ACHN (cell line): ENCODE data around the gene MAML3.

ENCODE experiments used
- DNase-seq: peaks from one replicate; pipeline ENCODE4 v3.0.0-alpha.2; 2015
- in situ Hi-C: cut with HindIII; loops from 2 replicates; pipeline ENCODE4 v1.10.0; 2017; ENCODE audit warnings: low sequenced_read_pairs, low pct_ligation_motif_present, low pct_unique_long_range_greater_than_20kb

Gene MAML3

DNA sequence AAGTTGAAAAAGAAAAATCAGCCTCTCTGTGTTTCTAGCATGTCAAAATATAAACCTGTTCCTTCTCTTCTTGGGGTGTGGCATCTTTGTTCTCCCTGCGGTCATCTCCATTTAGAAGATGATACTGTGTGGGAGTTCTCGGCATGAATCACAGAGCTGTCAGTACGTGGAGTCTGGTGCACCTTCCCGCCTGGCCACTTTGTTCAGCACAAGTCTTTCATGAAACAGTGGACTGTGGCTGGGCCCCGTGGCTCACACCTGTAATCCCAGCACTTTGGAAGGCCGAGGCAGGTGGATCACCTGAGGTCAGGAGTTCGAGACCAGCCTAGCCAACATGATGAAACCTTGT lies 166.5 kb downstream of the MAML3 start:
- in situ Hi-C loops: no loop called here
- DNase-seq: no peak

DNA sequence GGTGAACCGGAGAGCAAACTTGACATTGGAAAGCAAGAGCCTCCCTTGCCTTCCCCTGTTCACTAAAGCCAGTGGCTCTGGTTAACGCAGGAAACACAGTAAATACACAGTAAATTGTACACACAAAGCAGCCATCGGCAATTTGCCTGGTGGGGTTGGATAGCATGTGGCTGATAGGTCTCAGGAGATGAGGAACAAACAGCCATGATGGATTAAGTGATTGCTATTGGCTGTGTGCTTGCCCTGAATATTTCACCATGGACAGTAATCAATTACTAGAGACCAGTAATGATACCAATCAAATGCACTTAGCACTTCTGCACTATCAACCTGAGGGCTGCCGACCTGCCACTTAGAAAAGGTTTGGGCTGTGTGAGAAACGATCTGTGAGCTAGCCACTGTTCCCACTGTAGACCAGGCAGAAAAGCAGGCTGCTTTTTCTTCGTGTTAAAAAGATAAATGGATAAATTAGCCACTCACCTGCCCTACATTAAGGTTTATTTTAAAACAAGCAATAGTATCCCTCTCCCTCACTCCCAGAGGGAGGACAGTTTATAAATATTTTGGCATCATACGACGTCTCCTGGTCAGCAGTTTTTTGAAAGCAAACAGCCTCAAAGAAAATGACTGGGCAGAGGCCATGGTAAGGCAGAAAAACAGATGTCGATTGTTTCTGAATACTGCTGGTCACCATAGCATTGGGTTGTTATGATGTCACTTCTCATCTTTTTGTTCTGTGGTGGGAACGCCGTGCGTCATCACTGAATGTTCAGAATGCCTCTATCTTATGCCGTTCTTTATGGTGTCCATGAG lies 167.1 kb downstream of the MAML3 start:
- in situ Hi-C loops: no loop called here

DNA sequence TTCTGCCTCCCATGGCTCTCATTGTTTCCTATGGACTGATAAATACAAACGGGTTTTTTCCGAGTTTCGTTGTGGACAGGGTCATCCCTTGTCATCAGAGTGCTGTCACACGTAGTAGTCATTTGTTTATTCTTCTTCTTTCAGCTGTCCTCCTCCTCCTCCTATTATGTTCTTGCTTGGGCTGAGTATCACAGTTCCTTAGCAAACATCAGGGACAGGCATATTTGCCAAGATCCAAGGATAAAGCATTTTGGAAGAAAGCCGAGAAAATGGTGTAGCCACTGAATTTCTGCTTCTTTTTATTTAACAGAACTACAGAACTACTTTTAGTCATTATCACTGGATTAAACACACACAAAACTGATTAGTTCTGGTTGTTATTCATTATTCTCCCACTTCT lies 167.9 kb downstream of the MAML3 start:
- DNase-seq: no peak
- in situ Hi-C loops: no loop called here

More for the DNA sequence above, 167.1 kb downstream of the MAML3 start:
- DNase-seq: no peak

DNA sequence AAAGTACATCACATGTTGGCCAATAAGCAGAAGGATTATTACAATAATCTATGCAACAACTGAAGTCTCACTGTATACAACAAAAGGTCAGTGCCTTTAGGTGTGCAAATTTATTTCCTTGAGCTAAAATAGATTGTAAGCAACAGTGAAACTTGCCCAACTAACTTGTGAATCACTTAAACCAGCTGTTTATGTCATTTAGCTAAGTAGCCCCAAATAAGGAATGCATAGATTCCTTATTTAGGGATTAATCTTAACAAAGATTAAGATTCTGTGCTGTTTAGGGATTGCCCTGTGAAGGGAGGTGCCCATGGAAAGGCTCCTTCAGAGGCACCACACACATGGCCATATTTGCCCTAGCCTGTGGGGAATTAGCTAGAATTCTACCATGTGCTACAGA lies 168.6 kb downstream of the MAML3 start:
- in situ Hi-C loops: no loop called here
- no peak for DNase-seq

DNA sequence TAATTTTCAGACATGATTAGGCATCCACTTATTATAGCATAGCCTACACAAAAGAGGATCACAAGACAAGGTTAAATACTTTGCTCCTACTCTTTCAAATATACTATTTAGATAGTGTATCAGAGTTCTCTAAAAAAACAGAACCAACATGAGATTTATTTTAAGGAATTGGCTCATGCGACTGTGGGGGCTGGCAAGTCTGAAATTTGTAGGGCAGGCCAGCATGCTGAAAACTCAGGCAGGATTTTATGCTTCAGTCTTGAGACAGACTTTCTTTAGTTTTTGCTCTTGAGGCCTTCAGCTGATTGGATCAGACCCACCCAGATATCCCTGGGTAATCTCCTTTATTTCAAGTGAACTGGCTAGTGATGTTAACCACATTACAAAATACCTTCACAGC lies 169.5 kb downstream of the MAML3 start:
- no peak for DNase-seq
- in situ Hi-C loops: no loop called here

DNA sequence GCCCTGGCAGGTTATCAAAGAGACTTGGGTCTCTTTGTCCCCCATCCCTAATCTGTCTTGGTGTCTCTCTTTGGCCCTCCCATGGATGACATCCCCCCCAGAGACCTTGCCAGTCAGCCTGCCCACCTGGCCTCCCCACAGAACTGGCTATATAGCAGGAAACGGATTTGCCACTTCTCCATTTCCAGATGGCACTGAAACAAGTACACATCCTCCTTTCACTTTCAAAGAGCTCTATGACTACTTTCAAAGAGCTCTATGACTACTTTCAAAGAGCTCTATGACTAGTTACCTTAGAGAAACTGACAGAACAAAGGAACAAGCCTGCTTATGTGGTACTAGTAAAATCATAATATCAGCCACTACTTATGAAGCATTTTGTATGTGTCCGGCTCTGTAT lies 175.3 kb downstream of the MAML3 start:
- in situ Hi-C loops: no loop called here
- DNase-seq: no peak

DNA sequence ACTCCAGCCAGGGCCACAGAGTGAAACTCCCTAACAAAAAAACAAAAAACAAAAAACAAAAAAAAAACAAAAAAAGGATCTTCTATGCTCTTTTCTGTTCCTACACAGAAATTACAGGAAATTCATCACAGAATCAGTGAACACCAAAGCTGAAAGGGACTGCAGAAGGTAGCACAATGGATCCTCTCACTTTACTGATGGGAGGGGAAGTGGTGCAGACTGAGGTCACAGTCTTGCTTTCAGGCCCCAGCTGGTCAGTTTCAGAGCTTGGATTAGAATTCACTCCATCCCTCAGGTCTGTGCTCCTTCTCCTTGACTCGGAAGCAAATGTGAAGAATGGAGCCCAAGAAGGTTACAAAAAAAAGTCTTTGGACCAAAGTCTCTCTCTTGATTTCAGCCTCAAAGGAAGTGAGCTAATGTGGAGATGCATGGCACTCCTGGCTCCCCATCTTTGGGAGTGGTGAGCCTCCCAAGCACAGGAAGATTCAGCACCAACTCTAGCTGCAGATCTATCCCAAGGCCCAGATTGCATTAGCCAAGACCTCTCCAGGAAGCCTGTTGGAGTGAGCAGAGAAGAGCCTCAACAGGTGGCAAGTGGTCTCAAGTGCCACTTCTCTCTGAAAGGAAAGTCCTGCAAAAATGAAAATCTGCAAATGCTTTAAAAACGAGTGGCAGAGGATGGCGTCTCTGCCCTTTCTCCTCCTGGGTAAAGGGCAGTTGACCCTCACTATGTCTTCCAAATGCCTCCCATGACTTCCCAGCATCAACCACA lies 176.0 kb downstream of the MAML3 start:
- in situ Hi-C loops: no loop called here
- DNase-seq: no peak

DNA sequence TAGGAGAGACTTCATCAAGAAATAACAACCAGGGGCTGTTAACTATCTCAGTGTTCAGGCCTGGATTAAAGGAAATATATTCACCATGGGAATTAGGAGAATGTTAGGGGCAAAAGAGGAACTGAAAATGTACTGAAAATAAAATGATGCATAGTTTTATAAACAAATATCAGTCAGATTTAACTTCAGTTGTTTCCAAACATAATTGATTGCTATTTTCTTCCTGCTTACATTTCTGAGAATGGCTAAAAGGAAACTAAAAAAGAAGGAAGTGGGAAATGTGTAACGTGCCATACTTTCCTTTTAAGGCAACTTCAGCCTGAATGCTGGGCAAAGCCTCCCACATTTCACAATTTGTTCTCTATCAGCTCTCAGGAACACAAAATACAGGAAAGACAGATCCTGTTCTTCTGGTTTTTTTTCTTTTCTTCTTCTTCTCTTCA lies 178.1 kb downstream of the MAML3 start:
- in situ Hi-C loops: no loop called here
- no peak for DNase-seq

DNA sequence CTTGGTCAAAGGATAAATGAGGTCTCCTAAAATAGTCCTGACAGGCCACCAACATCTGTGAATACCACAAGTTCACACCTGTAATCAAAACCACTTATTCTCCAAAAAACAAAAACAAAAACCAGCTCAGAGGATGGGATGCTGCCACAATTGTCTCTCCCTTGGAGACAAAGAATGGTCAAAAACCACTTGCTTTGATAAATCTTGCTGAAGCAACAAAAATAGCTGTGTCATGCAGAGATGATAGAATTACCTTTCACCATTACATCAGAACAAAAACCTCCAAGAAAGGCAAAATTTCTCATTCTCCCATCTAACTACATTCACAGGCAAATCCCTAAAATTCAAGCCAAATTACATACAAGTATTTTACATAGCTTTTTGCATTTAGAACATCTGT lies 180.4 kb downstream of the MAML3 start:
- DNase-seq: no peak
- in situ Hi-C loops: no loop called here

DNA sequence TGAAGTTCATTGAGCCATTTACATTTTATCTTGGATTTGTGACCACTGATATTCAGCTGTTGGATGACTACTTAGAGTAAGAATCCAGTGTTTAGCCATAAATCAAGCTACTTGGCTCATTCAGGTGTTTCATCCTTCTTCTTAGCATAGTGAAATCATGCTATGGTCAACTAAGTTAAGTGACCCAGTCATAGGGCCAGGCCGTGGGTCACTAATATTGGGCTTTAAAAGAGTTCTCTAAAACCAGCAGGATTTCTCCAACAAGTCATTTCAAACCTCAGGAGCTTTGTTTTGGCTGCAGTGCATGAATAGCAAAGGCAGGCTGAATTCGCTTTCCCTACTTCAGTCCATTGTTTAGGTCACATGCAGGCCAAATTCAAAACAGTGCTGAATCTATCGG lies 181.0 kb downstream of the MAML3 start:
- DNase-seq: peak; percentile 72

DNA sequence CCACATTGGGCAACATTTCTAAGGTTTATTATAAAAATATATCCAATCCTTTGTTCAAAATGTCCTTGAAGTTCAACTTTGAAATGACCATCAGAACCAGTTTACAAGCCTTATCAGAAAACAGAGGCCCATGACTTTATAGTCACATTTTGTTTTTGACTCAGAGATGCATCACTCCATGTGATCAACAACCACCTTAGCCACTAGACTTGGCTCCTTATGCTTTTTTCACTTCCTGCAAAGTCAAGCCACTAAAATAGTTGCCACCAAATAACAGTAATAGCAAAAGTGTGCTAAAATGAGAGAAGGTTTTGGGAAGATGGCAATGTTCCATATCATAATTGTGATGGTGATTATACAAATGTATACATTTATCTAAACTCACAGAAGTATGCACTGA lies 181.7 kb downstream of the MAML3 start:
- in situ Hi-C loops: no loop called here
- DNase-seq: no peak

More for the DNA sequence above, 181.0 kb downstream of the MAML3 start:
- in situ Hi-C loops: no loop called here

DNA sequence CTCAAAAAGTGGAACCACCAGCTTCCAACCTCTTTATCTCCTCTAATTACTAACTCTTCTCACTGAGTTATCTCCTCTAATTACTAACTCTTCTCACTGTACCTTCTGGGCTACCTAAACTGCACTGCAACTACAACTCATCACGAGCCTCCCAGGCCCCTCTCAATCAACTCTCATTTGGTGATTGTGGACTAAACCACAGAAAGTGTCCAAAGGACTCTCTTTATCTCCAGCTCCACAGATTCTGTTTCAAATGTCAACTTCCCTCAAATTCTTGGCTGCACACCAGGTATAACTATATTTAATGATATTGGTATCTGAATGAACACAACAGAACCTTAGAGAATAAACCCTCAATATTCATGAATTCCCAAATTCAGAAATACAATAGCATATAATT lies 182.9 kb downstream of the MAML3 start:
- in situ Hi-C loops: no loop called here
- no peak for DNase-seq

DNA sequence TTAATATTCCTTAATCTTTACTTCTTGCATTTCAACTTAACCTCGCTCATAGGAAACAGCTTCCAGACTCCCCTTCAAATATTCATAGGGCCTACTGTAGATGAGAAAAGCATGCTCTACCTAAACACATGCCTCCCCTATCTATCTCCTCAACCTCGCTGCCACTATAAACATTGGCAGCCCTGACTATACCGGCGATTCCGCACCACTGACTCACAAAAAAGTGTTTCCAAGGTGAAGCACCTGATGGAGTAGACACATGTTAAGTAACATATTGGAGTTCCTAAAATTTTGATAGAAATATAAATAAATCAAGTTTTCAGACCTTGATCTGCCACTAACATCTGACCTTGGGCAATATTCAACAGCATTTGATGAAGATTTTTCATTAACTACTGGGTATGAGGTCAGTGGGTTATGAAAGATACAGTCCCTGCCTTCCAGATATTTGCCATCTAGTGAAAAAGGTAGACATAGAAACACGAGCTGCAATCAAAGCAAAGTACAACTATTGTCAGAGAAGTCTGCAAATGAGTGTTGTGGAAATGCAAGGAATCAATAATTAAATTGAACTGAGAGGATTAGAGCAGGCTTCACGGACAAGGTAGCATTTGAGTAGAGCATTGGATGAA lies 184.2 kb downstream of the MAML3 start:
- in situ Hi-C loops: no loop called here
- no peak for DNase-seq

DNA sequence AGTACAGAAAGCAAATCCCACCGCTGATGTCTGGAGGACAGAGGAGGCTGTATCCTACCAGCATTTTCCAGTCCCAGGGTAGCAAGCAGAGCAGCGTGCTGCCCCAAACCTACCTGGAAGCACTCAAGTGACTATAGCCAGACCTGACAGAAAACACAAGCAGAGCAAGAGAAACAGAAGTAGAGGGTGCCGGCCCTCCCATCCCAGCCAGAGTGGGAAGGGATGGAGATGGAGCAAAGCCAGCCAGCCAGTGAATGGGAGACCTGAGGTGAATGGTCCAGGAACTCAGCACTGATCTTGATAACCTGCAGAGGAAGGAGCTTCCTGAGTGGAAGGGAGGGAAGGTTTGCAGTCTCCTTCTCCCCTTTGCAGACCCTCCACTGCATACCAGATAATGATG lies 185.2 kb downstream of the MAML3 start:
- DNase-seq: no peak
- in situ Hi-C loops: no loop called here

DNA sequence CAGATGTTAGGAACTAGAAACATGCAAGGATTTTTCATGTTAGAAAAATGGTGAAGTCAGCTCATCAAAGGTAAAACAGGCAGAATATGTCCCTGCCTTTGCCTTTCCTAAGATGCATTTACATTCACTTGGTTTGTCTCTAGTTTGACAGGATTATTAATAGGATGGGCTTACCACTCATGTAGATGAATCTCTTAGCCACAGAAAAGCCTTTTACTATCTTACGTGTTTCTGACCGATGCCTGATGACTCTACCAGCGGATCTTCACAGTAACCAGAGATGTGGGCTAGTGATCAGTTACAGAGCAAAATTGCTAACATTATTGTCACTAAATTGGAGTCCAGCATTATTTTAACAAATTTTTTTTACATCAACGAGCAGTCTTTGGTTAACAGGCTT lies 187.6 kb downstream of the MAML3 start:
- no peak for DNase-seq
- in situ Hi-C loops: no loop called here

DNA sequence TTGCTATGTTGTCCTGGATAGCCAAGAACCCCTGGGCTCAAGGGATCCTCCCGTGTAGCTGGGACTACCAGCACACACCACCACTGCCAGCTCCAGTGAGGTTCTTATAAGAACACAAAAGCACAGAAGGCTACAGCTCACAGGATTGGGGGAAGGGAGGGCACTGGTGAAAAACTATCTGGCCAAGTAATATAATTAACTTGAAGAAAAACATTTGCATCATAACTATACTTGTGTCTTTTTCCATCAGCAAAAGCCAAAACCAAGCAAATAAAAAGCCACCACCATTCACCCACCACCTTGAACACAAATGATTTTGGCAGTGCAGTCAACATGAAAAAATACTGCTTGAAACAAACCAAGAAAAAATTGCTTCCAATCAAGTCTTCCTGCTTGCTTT lies 188.2 kb downstream of the MAML3 start:
- in situ Hi-C loops: no loop called here

DNA sequence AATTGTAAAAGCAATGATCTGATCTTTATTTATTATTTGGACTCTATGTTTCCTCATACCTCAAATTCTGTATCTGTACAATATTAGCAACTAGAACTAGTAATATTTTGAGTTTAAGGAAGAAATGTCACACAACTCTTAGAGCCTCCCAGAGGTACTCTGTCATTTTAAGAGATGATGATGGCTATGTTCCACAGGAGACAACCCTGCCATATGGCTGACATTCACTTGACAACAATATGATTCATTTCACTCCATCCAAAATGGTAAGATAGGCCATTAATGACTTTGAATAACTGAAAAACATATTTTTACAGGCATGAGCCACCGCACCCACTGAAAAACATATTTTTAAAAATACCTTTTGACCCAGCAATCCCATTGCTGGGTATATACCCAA lies 190.3 kb downstream of the MAML3 start:
- in situ Hi-C loops: no loop called here
- DNase-seq: no peak

More for the DNA sequence above, 188.2 kb downstream of the MAML3 start:
- no peak for DNase-seq

DNA sequence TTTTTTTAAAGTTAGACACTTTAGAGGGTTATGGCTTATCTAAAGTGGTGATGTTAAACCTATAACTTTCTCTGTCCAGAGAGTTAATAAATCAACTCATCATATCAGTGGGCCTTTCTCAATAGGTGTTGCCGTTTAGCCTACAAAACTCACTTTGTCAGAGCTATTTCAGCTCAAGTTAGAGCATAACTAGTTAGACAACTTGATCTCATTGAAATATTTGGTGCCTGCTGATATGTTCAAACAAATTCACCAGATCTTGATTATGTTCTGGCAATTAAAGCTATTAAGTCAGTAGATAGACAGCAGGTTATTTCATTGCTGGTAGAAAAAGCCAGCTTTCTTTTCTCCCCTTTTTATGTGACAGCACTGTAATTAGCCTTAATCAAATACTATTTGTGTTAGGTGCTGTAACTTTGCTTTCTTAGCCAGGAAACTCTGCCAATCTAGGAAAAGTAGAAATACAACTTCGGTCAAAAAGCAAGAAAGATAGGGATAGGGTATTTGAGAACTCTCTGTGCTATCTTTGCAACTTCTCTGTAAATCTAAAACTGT lies 191.8 kb downstream of the MAML3 start:
- DNase-seq: no peak
- in situ Hi-C loops: no loop called here

DNA sequence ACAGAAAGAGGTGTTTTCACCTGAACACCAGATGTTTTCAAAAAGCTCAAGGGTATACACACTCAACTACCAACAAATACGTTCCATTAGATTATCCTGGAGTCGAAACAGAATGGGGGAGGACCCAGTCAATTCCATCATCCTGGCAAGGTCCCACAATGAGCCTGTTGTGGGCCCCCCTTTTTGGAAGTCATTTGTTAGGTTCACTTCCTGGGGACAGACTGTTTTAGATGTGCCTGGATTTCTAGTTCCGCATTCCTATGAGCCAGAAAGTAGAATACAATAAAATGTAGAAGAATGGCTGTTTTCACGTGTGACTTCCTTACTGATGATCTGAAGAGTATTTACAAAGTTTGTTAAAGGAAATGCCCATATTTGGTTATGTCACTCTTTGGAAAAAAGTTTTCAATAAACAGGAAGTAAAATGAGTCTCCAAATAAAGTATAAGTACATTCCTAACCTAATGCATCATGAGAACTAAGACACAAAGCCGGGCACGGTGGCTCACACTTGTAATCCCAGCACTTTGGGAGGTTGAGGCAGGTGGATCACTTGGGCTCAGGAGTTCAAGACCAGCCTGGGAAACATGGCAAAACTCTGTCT lies 192.5 kb downstream of the MAML3 start:
- in situ Hi-C loops: no loop called here
- DNase-seq: no peak
